ENCODE data around the gene NFXL1.

Gene NFXL1

DNA sequence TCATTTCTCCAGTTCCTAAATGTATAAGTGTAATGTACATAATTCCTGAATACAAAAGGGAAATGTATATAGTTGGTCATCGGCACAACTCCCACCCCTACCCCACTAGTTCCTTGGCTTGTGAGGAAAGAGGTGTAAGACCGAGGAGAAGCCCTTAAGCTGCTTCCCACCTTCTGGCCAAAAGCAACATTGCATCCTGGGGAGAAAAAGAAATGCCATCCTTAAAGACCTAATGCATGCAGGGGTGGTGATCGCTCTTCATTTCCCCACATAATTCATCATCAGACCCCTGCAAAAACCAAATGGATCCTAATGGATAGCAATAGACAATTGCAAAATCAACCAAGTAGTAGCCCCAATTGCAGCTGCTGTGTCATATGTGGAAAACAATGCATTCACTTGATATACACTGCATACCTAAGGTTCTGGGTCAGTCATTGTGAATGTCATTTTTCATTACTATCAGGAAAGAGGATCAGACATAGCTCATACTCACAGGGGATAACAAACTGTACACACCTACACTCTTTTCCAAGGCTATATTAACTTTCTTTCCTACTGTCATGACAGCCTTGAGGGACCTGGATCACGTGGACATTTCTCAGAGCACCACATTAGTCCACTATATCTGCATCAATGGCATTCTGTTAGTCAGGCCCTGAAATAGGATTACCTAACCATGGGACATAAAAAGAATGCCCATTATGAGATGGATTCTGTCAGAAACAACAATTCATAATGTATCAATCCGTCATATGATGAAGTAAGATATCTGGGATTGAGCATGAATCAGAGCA, 31.7 kb upstream of the NFXL1 start:
- Histone ChIP-seq H3K9ac (ENCODE audit: low read length) (no peak overlapping the region), H3F3A (ENCODE audit: insufficient read depth, low read length) (no peaks in the 10 kb centered on the region), H3K4me1 (ENCODE audit: insufficient read depth, low read length, severe bottlenecking) (no peaks in the 10 kb centered on the region), H3K27ac (ENCODE audit: low read depth, low read length, poor library complexity, severe bottlenecking) (no peak overlapping the region), H3K9me3 (ENCODE audit: low read length) (no peaks in the 10 kb centered on the region), H2AFZ (ENCODE audit: low read length) (no peak overlapping the region), H3K4me3 (ENCODE audit: low read depth, low read length, poor library complexity, severe bottlenecking) (no peak overlapping the region), H3K9me2 (ENCODE audit: low read depth, low read length) (no peaks in the 10 kb centered on the region), H3K79me2 (ENCODE audit: insufficient read depth, low read length) (no peaks in the 10 kb centered on the region), H3K36me3 (ENCODE audit: insufficient read depth, low read length) (no peaks in the 10 kb centered on the region), H4K20me1 (ENCODE audit: insufficient read depth, low read length) (no peaks in the 10 kb centered on the region), H3K27me3 (ENCODE audit: insufficient read depth, low read length) (no peaks in the 10 kb centered on the region), H3K4me2 (ENCODE audit: low read length) (no peak overlapping the region)
- TF ChIP-seq CTCF (IDR thresholded peaks at IDR 0.05; ENCODE audit: low read length) (no peak), EZH2 (IDR thresholded peaks at IDR 0.05; ENCODE audit: borderline replicate concordance, low read length) (no peak)

DNA sequence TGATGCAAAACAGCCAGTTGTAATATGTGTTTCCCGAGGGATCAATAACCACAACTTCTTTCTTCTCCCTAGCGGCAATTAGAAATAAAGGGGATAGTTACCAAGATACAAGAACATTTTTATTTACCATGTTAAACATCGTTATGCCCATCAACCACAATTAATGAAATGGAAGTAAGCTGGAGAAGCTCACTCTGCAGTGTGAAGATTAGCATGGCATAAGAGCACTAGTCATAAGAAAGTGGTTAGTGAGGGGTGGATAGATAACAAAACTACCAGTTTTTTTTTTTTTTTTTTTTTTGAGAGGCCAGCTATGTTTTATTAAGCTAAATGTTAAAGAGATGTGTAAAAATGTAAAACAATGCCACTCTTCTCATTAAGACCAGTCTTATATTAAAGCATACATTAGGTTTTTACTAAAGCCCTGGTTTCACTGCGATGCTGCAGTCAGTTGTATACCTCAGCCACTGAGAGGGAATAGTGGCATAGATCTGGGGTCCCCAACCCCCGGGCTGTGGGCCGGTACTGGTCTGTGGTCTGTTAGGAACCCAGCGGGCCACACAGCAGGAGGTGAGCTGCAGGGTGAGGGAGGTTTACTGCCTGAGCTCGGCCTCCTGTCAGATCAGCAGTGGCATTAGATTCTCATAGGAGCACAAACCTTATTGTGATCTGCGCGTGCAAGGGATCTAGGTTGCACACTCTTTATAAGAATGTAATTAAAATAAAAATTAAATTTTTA, 27.9 kb upstream of the NFXL1 start:
- Histone ChIP-seq H3K36me3 (ENCODE audit: insufficient read depth, low read length) (no peaks in the 10 kb centered on the region), H2AFZ (ENCODE audit: low read length) (no peak overlapping the region), H3K9me3 (ENCODE audit: low read length) (no peaks in the 10 kb centered on the region), H3K27ac (ENCODE audit: low read depth, low read length, poor library complexity, severe bottlenecking) (no peak overlapping the region), H3K27me3 (ENCODE audit: insufficient read depth, low read length) (no peaks in the 10 kb centered on the region), H3F3A (ENCODE audit: insufficient read depth, low read length) (no peaks in the 10 kb centered on the region), H3K4me3 (ENCODE audit: low read depth, low read length, poor library complexity, severe bottlenecking) (no peak overlapping the region), H4K20me1 (ENCODE audit: insufficient read depth, low read length) (no peaks in the 10 kb centered on the region), H3K4me1 (ENCODE audit: insufficient read depth, low read length, severe bottlenecking) (no peaks in the 10 kb centered on the region), H3K4me2 (ENCODE audit: low read length) (no peak overlapping the region), H3K9me2 (ENCODE audit: low read depth, low read length) (no peaks in the 10 kb centered on the region), H3K9ac (ENCODE audit: low read length) (no peak overlapping the region), H3K79me2 (ENCODE audit: insufficient read depth, low read length) (no peaks in the 10 kb centered on the region)
- no peak for TF ChIP-seq CTCF (IDR thresholded peaks at IDR 0.05; ENCODE audit: low read length)
- no peak for TF ChIP-seq EZH2 (IDR thresholded peaks at IDR 0.05; ENCODE audit: borderline replicate concordance, low read length)

- Histone ChIP-seq H2AFZ (ENCODE audit: low read length) (no peak overlapping the region), H3K4me1 (ENCODE audit: insufficient read depth, low read length, severe bottlenecking) (no peaks in the 10 kb centered on the region), H4K20me1 (ENCODE audit: insufficient read depth, low read length) (no peaks in the 10 kb centered on the region), H3K9ac (ENCODE audit: low read length) (no peak overlapping the region), H3K9me2 (ENCODE audit: low read depth, low read length) (no peaks in the 10 kb centered on the region), H3K9me3 (ENCODE audit: low read length) (no peaks in the 10 kb centered on the region), H3F3A (ENCODE audit: insufficient read depth, low read length) (no peaks in the 10 kb centered on the region), H3K4me2 (ENCODE audit: low read length) (no peak overlapping the region), H3K27ac (ENCODE audit: low read depth, low read length, poor library complexity, severe bottlenecking) (no peak overlapping the region), H3K79me2 (ENCODE audit: insufficient read depth, low read length) (no peaks in the 10 kb centered on the region), H3K4me3 (ENCODE audit: low read depth, low read length, poor library complexity, severe bottlenecking) (no peak overlapping the region), H3K36me3 (ENCODE audit: insufficient read depth, low read length) (no peaks in the 10 kb centered on the region), H3K27me3 (ENCODE audit: insufficient read depth, low read length) (no peaks in the 10 kb centered on the region)
- no peak for TF ChIP-seq EZH2 (IDR thresholded peaks at IDR 0.05; ENCODE audit: borderline replicate concordance, low read length)
- no peak for TF ChIP-seq CTCF (IDR thresholded peaks at IDR 0.05; ENCODE audit: low read length)
These were observed 25.1 kb upstream of the NFXL1 start for GRCh38 chr4:47939456-47939855.

Data from OCI-LY1 (cell line).